Ishikawa (cell line): ENCODE results near the gene DAAM1.

ENCODE experiments used
- CREB1 ChIP-seq: IDR thresholded peaks from 2 replicates; pipeline ENCODE4 v1.6.1; 2012; ENCODE audit warnings: low read depth
- EP300 ChIP-seq: IDR thresholded peaks from 2 replicates; pipeline ENCODE4 v1.6.1; 2012; ENCODE audit warnings: borderline replicate concordance
- REST ChIP-seq: IDR thresholded peaks from 2 replicates; pipeline ENCODE4 v1.6.1; 2012; ENCODE audit warnings: low read depth, mild to moderate bottlenecking
- TAF1 ChIP-seq: IDR thresholded peaks from 2 replicates; pipeline ENCODE4 v1.6.1; 2012; ENCODE audit warnings: low read depth, mild to moderate bottlenecking
- TCF12 ChIP-seq: IDR thresholded peaks from 2 replicates; pipeline ENCODE4 v1.6.1; 2012; ENCODE audit warnings: low read depth
- TEAD4 ChIP-seq: IDR thresholded peaks from 2 replicates; pipeline ENCODE4 v1.6.1; 2012
- ZBTB7A ChIP-seq: IDR thresholded peaks from 2 replicates; pipeline ENCODE4 v1.6.1; 2012; ENCODE audit warnings: low read depth

DNA sequence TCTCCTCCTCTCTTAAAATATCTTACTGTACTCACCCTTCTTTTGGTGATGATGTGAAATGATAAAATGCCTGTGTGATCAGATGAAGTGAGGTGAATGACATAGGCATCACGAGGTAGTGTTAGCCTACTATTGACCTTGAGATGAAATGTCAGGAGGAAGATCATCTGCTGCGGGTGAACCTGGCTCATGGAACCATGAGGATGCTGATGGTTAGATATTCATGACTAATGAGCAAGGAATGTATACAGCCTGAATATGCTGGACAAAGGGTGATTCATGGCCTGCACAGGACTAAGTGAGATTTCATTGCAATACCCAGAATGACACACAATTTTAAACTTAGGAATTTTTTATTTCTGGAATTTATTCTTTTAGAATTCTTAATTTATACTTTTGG, 89.6 kb downstream of the DAAM1 start:
- TF ChIP-seq TCF12 (no peak), CREB1 (no peak), REST (no peak), TAF1 (no peak), EP300 (peak; percentile 39; the same call in 1 of the 2 replicates), ZBTB7A (no peak), TEAD4 (peak; percentile 83)
